Measurements from ENCODE around the gene NUP93. TPM values are rescaled to one million over a fixed set of nuclear protein-coding genes. Genes with fewer than 3 reads are reported as not detected.
"Not testable (repeated sequence)": the region's sequence is repeated elsewhere in the genome, so short reads cannot be mapped to it uniquely, and the experiment has no call there.

Gene NUP93
- total RNA-seq, 1 experiment from 2014 or later: 60.2 TPM

DNA sequence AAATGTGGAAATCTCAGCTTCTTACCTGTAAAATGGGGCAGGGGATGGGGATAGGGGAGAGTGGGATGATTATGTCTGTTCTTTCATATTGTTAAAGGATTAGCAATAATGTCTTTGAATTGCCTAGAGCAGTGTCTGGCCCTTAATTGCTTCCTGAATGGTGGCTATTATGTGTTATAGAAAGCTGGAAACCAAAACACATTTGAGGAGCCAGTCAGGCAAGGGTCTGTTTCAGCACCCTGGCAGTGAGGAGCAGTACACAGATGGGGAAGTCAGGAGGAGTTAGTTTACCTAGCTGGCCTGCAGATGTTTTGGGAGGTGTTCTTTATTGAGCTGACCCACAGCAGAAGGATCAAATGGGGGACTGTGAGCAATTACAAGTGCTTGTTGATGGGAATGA, 63.0 kb downstream of the NUP93 start:
- Mint-ChIP-seq H3K9me3 (ENCODE audit: unreplicated experiment) (no peaks in the 10 kb centered on the region), H3K27ac (ENCODE audit: low read depth, unreplicated experiment) (peak overlapping the region; percentile 4), H3K36me3 (ENCODE audit: insufficient read depth, unreplicated experiment) (no peaks in the 10 kb centered on the region), H3K27me3 (ENCODE audit: insufficient read depth, unreplicated experiment) (no peaks in the 10 kb centered on the region), H3K4me3 (ENCODE audit: unreplicated experiment) (no peak overlapping the region), H3K4me1 (ENCODE audit: insufficient read depth, unreplicated experiment) (no peaks in the 10 kb centered on the region)
- intact Hi-C loops (cut with micrococcal nuclease): loop anchor here (1.0 to 5.0 kb wide), 3 partner anchors 64 to 374 kb away; no protein-coding TSS in a partner anchor
- no TSS peak for BruUV-seq (replicated peaks)
- ChIA-PET CTCF (interaction anchor here (0.5 to 1.8 kb wide), 27 partner anchors 9 to 788 kb away, joined by 3 to 8 read pairs (median 3); partner anchors contain the start of gene SLC12A3), POLR2A (interaction anchor here (0.7 to 1.2 kb wide), 4 partner anchors 14 to 413 kb away, joined by 3 to 5 read pairs (median 3); partner anchors contain the start of gene HERPUD1)
- TF ChIP-seq, protein P1, sequence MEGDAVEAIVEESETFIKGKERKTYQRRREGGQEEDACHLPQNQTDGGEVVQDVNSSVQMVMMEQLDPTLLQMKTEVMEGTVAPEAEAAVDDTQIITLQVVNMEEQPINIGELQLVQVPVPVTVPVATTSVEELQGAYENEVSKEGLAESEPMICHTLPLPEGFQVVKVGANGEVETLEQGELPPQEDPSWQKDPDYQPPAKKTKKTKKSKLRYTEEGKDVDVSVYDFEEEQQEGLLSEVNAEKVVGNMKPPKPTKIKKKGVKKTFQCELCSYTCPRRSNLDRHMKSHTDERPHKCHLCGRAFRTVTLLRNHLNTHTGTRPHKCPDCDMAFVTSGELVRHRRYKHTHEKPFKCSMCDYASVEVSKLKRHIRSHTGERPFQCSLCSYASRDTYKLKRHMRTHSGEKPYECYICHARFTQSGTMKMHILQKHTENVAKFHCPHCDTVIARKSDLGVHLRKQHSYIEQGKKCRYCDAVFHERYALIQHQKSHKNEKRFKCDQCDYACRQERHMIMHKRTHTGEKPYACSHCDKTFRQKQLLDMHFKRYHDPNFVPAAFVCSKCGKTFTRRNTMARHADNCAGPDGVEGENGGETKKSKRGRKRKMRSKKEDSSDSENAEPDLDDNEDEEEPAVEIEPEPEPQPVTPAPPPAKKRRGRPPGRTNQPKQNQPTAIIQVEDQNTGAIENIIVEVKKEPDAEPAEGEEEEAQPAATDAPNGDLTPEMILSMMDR (IDR thresholded peaks at IDR 0.05; ENCODE audit: unreplicated experiment): no peak
- DNase-seq (ENCODE audit: unreplicated experiment): no peak

DNA sequence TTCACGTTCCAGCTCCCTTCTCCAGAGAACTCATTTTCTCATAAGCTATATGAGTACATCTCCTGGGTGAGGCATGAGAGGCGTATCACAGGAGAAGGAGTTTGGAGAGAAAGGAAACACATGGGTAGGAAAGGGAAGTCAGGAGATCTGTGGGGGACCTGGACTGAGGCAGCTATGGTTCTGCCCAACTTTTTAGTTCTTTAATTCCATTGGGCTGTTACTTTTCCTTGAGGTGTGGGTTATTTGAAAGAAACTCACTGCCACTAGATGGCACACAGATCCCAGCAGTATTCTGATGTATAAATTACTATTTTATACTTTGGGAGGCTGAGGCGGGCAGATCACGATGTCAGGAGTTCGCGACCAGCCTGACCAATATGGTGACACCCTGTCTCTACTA, 63.6 kb downstream of the NUP93 start:
- ChIA-PET CTCF (interaction anchor here (0.5 to 1.8 kb wide), 21 partner anchors 9 to 507 kb away, joined by 3 to 8 read pairs (median 4); partner anchors contain the start of gene SLC12A3), POLR2A (interaction anchor here (0.7 to 1.2 kb wide), 3 partner anchors 29 to 412 kb away, joined by 3 to 5 read pairs (median 3); partner anchors contain the start of gene HERPUD1)
- H3K27me3 Mint-ChIP-seq (ENCODE audit: insufficient read depth, unreplicated experiment): no peaks in the 10 kb centered on the region
- TF ChIP-seq, protein P1 (IDR thresholded peaks at IDR 0.05; ENCODE audit: unreplicated experiment): peak; percentile 36
- H3K4me3 Mint-ChIP-seq (ENCODE audit: unreplicated experiment): no peak overlapping the region
- peak; percentile 37 for DNase-seq (ENCODE audit: unreplicated experiment)
- intact Hi-C loops (cut with micrococcal nuclease): loop anchor here (1.0 to 5.0 kb wide), 3 partner anchors 64 to 374 kb away; no protein-coding TSS in a partner anchor
- H3K4me1 Mint-ChIP-seq (ENCODE audit: insufficient read depth, unreplicated experiment): no peaks in the 10 kb centered on the region
- peaks cover 5% of the 10 kb centered on the region for H3K36me3 Mint-ChIP-seq (ENCODE audit: insufficient read depth, unreplicated experiment)
- BruUV-seq (replicated peaks): no TSS peak
- no peaks in the 10 kb centered on the region for H3K9me3 Mint-ChIP-seq (ENCODE audit: unreplicated experiment)
- H3K27ac Mint-ChIP-seq (ENCODE audit: low read depth, unreplicated experiment): peak overlapping the region; percentile 4

DNA sequence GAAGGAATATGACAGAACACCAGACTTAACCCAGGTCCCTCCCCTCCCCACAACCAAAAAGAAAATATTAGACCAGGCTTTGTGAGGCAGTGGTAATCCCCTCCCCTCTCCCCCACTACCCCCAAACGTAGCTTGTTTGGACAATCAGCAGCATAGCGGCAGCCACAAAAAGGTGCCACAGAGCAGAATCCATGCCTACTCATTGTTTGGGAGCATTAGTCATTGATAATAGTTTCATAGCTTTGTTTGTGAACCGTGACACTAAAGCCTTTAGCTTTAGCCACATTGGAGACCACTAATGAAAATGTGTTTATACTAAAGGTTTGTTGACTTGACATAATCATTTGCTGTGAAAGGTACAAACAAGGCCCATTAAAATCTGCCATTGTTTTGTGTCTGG, 65.1 kb downstream of the NUP93 start:
- DNase-seq (ENCODE audit: unreplicated experiment): no peak
- Mint-ChIP-seq H3K27me3 (ENCODE audit: insufficient read depth, unreplicated experiment) (no peaks in the 10 kb centered on the region), H3K36me3 (ENCODE audit: insufficient read depth, unreplicated experiment) (peaks cover 8% of the 10 kb centered on the region), H3K4me3 (ENCODE audit: unreplicated experiment) (no peak overlapping the region), H3K4me1 (ENCODE audit: insufficient read depth, unreplicated experiment) (no peaks in the 10 kb centered on the region), H3K9me3 (ENCODE audit: unreplicated experiment) (no peaks in the 10 kb centered on the region), H3K27ac (ENCODE audit: low read depth, unreplicated experiment) (no peak overlapping the region)
- ChIA-PET POLR2A (no interaction called here), CTCF (interaction anchor here (1.0 kb wide), 1 partner anchor 73 kb away, joined by 3 read pairs; no protein-coding TSS in a partner anchor)
- TF ChIP-seq, protein P1 (IDR thresholded peaks at IDR 0.05; ENCODE audit: unreplicated experiment): no peak
- no TSS peak for BruUV-seq (replicated peaks)
- intact Hi-C loops (cut with micrococcal nuclease): no loop called here

DNA sequence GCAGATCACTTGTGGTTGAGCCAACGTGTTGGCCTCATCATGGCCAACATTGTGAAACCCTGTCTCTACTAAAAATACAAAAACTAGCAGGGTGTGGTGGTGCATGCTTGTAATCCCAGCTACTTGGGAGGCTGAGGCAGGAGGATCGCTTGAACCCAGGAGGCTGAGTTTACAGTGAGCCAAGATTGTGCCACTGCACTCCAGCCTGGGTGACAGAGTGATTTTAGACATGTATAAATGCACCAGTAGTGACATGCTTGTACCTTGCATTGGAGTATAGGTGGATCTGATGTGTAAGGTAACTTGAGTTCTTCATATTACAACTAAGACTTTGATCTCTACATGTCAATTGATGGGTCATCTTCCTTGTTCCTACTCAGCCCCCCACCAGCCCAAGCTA, 67.1 kb downstream of the NUP93 start:
- H3K27me3 Mint-ChIP-seq (ENCODE audit: insufficient read depth, unreplicated experiment); intact Hi-C loops (cut with micrococcal nuclease); H3K9me3 Mint-ChIP-seq (ENCODE audit: unreplicated experiment); H3K36me3 Mint-ChIP-seq (ENCODE audit: insufficient read depth, unreplicated experiment); DNase-seq (ENCODE audit: unreplicated experiment); BruUV-seq (replicated peaks); H3K4me3 Mint-ChIP-seq (ENCODE audit: unreplicated experiment); H3K4me1 Mint-ChIP-seq (ENCODE audit: insufficient read depth, unreplicated experiment); H3K27ac Mint-ChIP-seq (ENCODE audit: low read depth, unreplicated experiment): not testable (repeated sequence)
- ChIA-PET CTCF (interaction anchor here (0.6 to 1.1 kb wide), 3 partner anchors 10 to 648 kb away, joined by 3 to 6 read pairs (median 3); no protein-coding TSS in a partner anchor), POLR2A (interaction anchor here (0.6 kb wide), 1 partner anchor 201 kb away, joined by 3 read pairs; no protein-coding TSS in a partner anchor)

Data from MCF 10A (cell line).